Measurements from ENCODE around the gene CCDC9B.

Gene CCDC9B

DNA sequence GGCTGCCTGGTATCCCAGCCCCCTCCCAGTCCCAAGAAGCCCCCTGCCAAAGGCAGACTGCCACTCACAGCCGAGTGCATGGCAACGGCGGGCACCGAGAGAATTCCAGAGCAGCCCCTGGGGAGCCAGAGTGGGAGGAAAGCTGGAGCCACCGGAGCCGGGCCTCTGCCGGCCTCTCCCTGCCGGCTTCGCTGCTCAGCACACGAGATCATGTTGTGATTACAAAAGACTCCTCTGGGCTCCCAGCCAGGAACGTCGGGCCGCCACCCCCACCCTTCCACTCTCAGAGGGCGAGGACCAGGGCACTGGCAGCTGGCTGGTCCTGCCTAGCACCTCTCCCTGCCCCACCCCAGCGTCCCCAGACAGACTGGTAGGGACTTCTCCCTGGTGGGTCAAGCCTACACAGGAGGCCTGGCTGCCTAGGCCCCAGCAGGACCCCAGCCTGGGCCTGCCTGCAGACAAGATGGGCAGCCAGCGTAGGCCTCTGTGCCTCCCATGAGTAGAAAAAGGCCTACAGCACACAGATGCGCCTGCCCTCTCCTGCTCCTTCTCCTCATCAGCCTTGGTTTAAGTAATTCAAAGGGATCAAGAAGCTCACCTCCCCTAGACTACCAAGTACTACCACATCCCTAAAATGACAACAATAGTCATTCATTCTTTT is at the start of gene CCDC9B:
CCDC9B (minus strand) TSS at position 200 of the 661 bp plus-strand sequence; CDS start at position 80, 120 bp downstream.
- Histone ChIP-seq H4K20me1 (ENCODE audit: control insufficient read depth, insufficient read depth, low read depth, low read length) (no peaks in the 10 kb centered on the region), H3K9me2 (replicated peaks; ENCODE audit: control insufficient read depth, low read length) (no peaks in the 10 kb centered on the region), H3K79me2 (ENCODE audit: control insufficient read depth, low read length) (no peaks in the 10 kb centered on the region), H3K27ac (ENCODE audit: low read depth, low read length) (no peak within 1 kb of the TSS), H3K4me2 (ENCODE audit: low read length) (no peak within 1 kb of the TSS), H3K4me3 (ENCODE audit: low read length) (no peak within 1 kb of the TSS), H3K27me3 (ENCODE audit: control insufficient read depth, low read length) (no peaks in the 10 kb centered on the region), H3F3A (ENCODE audit: control insufficient read depth, insufficient read depth) (no peaks in the 10 kb centered on the region), H3K4me1 (ENCODE audit: control insufficient read depth, low read length) (peaks cover 10% of the 10 kb centered on the region), H3K36me3 (ENCODE audit: control insufficient read depth, low read length) (no peaks in the 10 kb centered on the region), H3K9me3 (ENCODE audit: control insufficient read depth, insufficient read depth, low read length) (no peaks in the 10 kb centered on the region)
- TF ChIP-seq EZH2phosphoT487 (IDR thresholded peaks at IDR 0.05; ENCODE audit: borderline replicate concordance, low read length) = no peak
- TF ChIP-seq, protein P1, sequence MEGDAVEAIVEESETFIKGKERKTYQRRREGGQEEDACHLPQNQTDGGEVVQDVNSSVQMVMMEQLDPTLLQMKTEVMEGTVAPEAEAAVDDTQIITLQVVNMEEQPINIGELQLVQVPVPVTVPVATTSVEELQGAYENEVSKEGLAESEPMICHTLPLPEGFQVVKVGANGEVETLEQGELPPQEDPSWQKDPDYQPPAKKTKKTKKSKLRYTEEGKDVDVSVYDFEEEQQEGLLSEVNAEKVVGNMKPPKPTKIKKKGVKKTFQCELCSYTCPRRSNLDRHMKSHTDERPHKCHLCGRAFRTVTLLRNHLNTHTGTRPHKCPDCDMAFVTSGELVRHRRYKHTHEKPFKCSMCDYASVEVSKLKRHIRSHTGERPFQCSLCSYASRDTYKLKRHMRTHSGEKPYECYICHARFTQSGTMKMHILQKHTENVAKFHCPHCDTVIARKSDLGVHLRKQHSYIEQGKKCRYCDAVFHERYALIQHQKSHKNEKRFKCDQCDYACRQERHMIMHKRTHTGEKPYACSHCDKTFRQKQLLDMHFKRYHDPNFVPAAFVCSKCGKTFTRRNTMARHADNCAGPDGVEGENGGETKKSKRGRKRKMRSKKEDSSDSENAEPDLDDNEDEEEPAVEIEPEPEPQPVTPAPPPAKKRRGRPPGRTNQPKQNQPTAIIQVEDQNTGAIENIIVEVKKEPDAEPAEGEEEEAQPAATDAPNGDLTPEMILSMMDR (IDR thresholded peaks at IDR 0.05; ENCODE audit: low read depth, low read length, poor library complexity, severe bottlenecking) = no peak

DNA sequence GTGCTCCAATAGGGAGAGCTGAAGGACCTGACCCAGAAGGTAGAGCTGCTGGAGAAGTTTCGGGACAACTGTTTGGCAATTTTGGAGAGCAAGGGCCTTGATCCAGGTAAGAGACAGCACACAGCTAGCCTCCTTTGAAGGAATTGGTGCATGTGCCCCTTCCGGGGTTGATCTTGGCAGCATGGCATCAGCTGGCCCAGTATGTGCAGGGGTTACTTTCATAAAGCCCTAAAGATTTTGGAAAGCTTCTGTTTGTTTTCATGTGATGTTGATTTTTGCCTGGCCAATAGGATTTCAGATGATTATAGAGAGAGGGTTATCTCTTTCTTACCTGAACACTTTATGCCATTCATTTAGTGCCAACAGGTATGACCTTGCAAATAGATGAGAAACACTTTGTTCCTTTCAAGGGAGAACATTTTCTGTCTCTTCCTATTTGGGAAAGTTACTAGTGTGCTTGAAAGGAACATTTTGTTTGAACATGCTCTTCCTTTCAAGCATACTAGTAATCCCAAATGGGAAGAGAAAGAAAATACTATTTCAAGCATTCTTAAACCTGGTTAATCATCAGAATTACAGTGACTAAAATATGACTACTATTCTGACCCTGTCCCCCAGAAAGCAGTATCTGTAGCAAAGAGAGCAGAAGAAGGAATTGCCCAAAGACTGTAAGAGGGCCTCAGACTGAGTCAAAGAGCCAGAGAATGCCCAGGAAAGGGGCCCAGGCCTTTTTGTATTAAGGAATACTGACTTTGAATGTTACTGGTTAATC is 49.3 kb upstream of the CCDC9B start:
- no peaks in the 10 kb centered on the region for H4K20me1 ChIP-seq (ENCODE audit: control insufficient read depth, insufficient read depth, low read depth, low read length)
- no peaks in the 10 kb centered on the region for H3K9me2 ChIP-seq (replicated peaks; ENCODE audit: control insufficient read depth, low read length)
- peaks cover 87% of the 10 kb centered on the region for H3K36me3 ChIP-seq (ENCODE audit: control insufficient read depth, low read length)
- no peak overlapping the region for H3K4me2 ChIP-seq (ENCODE audit: low read length)
- H3K27ac ChIP-seq (ENCODE audit: low read depth, low read length) = no peak overlapping the region
- H3K4me3 ChIP-seq (ENCODE audit: low read length) = no peak overlapping the region
- peaks cover 14% of the 10 kb centered on the region for H3K79me2 ChIP-seq (ENCODE audit: control insufficient read depth, low read length)
- TF ChIP-seq, protein P1 (IDR thresholded peaks at IDR 0.05; ENCODE audit: low read depth, low read length, poor library complexity, severe bottlenecking) = no peak
- no peak for TF ChIP-seq EZH2phosphoT487 (IDR thresholded peaks at IDR 0.05; ENCODE audit: borderline replicate concordance, low read length)
- no peaks in the 10 kb centered on the region for H3K27me3 ChIP-seq (ENCODE audit: control insufficient read depth, low read length)
- peaks cover 2% of the 10 kb centered on the region; the same call in 1 of the 2 replicates for H3F3A ChIP-seq (ENCODE audit: control insufficient read depth, insufficient read depth)
- H3K4me1 ChIP-seq (ENCODE audit: control insufficient read depth, low read length) = no peaks in the 10 kb centered on the region; the same call in 1 of the 2 replicates
- H3K9me3 ChIP-seq (ENCODE audit: control insufficient read depth, insufficient read depth, low read length) = no peaks in the 10 kb centered on the region

DNA sequence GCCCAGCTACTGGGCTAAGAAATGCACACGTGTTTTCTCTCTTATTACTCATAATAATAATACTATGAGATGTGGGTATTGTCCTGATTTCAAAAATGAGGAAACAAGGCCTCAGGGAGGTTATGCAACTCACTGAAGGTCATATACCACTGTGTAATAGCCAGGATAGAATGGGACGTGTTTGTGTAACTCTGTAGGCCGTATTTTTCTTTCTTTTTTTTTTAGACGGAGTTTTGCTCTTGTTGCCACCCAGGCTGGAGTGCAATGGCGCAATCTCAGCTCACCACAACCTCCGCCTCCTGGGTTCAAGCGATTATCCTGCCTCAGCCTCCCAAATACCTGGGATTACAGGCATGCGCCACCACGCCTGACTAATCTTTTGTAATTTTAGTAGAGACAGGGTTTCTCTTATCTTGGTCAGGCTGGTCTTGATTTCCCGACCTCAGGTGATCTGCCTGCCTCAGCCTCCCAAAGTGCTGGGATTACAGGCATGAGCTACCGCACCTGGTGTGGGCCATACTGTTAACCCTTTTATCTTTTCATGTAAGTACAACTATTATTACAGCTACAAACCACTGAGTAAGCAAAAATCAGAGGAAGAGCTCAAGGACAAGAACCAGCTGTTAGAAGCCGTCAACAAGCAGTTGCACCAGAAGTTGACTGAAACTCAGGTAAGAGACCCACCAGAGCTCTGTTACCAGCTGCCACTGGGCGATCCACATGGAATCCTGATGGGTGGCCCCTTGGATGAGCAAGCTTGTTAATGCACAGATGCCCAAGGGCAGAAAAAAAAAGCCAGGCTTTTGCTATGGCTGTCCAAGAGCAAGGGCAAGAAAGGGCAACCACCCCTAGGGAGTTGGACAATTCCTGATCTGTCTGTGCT is 48.4 kb upstream of the CCDC9B start:
- H3K9me3 ChIP-seq (ENCODE audit: control insufficient read depth, insufficient read depth, low read length) = no peaks in the 10 kb centered on the region
- H3K27me3 ChIP-seq (ENCODE audit: control insufficient read depth, low read length) = no peaks in the 10 kb centered on the region
- peaks cover 22% of the 10 kb centered on the region for H3K79me2 ChIP-seq (ENCODE audit: control insufficient read depth, low read length)
- peaks cover 8% of the 10 kb centered on the region for H3K4me1 ChIP-seq (ENCODE audit: control insufficient read depth, low read length)
- H3K9me2 ChIP-seq (replicated peaks; ENCODE audit: control insufficient read depth, low read length) = no peaks in the 10 kb centered on the region
- peaks cover 2% of the 10 kb centered on the region; the same call in 1 of the 2 replicates for H3F3A ChIP-seq (ENCODE audit: control insufficient read depth, insufficient read depth)
- peaks cover 92% of the 10 kb centered on the region for H3K36me3 ChIP-seq (ENCODE audit: control insufficient read depth, low read length)
- H3K27ac ChIP-seq (ENCODE audit: low read depth, low read length) = no peak overlapping the region
- no peak overlapping the region for H3K4me3 ChIP-seq (ENCODE audit: low read length)
- H3K4me2 ChIP-seq (ENCODE audit: low read length) = no peak overlapping the region
- H4K20me1 ChIP-seq (ENCODE audit: control insufficient read depth, insufficient read depth, low read depth, low read length) = no peaks in the 10 kb centered on the region
- TF ChIP-seq, protein P1 (IDR thresholded peaks at IDR 0.05; ENCODE audit: low read depth, low read length, poor library complexity, severe bottlenecking) = no peak
